T-helper 17 cell (primary cell): ENCODE data around the gene SYMPK. TPM values are rescaled to one million over a fixed set of nuclear protein-coding genes. Genes with fewer than 3 reads are reported as not detected.
A peak's percentile ranks its signal among the peaks of the same experiment; 100 is the strongest.
"Not testable (repeated sequence)": the region's sequence is repeated elsewhere in the genome, so short reads cannot be mapped to it uniquely, and the experiment has no call there.

Experiments used
- ATAC-seq: fragments of 150-1000 bp; cut with Tn5 transposase; 2 replicates; pipeline ENCODE4 v1.10.0; 2021; ENCODE audit warnings: mild to moderate bottlenecking, moderate library complexity
- DNase-seq, 3 donors: peaks; one replicate each; pipeline versions ENCODE4 v3.0.0 to v3.0.0-alpha.2; 2020 to 2021
- H3K9me3 ChIP-seq: one replicate; pipeline ENCODE4 v1.7.0; 2013; ENCODE audit warnings: low read length, mild to moderate bottlenecking; ENCODE audit not compliant: control insufficient read depth, poor library complexity, severe bottlenecking
- H3K27ac Mint-ChIP-seq: one replicate; pipeline ENCODE4 v1.8.0; 2022; ENCODE audit warnings: mild to moderate bottlenecking, moderate library complexity, mixed read lengths
- H3K27me3 Mint-ChIP-seq: one replicate; pipeline ENCODE4 v1.8.0; 2022; ENCODE audit warnings: mixed read lengths
- H3K36me3 Mint-ChIP-seq: one replicate; pipeline ENCODE4 v1.8.0; 2022; ENCODE audit warnings: low read depth, mixed read lengths
- H3K4me1 Mint-ChIP-seq: one replicate; pipeline ENCODE4 v1.8.0; 2022; ENCODE audit warnings: mild to moderate bottlenecking, mixed read lengths
- H3K4me3 Mint-ChIP-seq: one replicate; pipeline ENCODE4 v1.8.0; 2022; ENCODE audit warnings: mild to moderate bottlenecking, moderate library complexity, mixed read lengths
- total RNA-seq, 4 donors: library from RNA in 2 of 4; stranded (reverse) in 2 of 4; gene quantifications; one replicate each; pipeline ENCODE4 v1.2.3 and lab custom pipeline; 2022 to 2026

SYMPK gene
- total RNA-seq, 2 donors from 2014 or later: 75.5 to 81.6 TPM

DNA sequence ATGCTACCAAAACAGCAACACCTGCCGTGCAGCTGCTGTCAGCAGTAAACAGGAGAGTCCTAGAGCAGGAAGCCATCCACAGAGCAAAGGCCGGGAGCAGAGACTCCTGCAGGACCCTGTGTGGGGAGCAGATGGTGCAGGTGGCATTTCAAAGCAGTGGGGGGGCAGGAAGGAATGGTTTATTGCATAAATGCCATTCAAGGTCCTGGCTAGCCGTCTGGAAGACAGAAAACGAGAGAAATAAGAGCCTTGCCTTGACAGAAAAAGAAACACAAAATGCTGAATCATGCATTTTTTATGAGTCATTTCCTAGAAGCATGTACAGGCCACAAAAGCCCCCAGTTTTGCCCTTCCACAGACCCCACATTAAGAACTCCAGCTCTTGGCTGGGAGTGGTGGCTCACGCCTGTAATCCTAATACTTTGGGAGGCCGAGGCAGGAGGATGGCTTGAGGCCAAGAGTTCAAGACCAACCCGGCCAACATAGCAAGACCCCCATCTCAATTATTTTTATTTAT is 53.2 kb downstream of the SYMPK start:
- Mint-ChIP-seq H3K4me1 (peaks cover 5% of the 10 kb centered on the region), H3K4me3 (no peak overlapping the region), H3K27ac (peak overlapping the region; percentile 34), H3K36me3 (no peaks in the 10 kb centered on the region), H3K27me3 (peaks cover 4% of the 10 kb centered on the region)
- no peak for DNase-seq
- no peaks in the 10 kb centered on the region for H3K9me3 ChIP-seq
- ATAC-seq: no peak

DNA sequence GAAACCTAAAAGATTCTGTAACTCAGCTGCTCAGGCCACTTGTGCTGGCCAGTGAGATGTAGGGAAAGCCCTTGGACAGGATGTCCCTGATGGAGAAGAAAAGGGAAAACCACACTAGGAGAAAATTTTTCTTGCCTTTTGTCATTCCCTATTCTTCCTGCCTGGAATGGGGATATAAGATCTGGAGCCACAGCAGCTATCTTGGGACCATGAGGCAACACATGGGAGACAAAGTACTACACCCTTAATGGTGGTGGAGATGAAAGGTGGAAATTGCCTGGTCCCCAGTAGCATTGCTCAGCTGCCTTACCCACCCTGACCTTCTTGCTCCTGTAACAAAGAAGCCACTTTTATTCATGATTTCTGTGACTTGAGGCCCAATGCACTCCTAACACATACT is 57.2 kb downstream of the SYMPK start:
- Mint-ChIP-seq H3K27ac (no peak overlapping the region), H3K4me3 (no peak overlapping the region), H3K36me3 (no peaks in the 10 kb centered on the region), H3K4me1 (peaks cover 5% of the 10 kb centered on the region), H3K27me3 (peaks cover 15% of the 10 kb centered on the region)
- ATAC-seq (no peak), DNase-seq (no peak)
- H3K9me3 ChIP-seq: no peaks in the 10 kb centered on the region

DNA sequence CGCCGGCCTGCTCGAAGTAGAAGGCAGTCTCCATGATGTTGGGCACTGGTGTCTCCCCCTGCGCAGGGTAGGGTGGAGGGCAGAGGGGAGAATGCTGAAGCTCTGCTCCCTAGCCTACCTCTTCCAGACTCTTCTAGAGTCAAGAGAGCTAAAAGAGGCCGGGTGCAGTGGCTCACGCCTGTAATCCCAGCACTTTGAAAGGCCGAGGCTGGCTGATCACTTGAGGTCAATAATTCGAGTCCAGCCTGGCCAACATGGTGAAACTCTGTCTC is 58.1 kb downstream of the SYMPK start:
- no peak for DNase-seq
- H3K9me3 ChIP-seq: no peaks in the 10 kb centered on the region
- ATAC-seq: no peak
- Mint-ChIP-seq H3K4me1 (peaks cover 5% of the 10 kb centered on the region), H3K27me3 (peaks cover 16% of the 10 kb centered on the region), H3K27ac (no peak overlapping the region), H3K36me3 (no peaks in the 10 kb centered on the region), H3K4me3 (peak overlapping the region; percentile 19)

DNA sequence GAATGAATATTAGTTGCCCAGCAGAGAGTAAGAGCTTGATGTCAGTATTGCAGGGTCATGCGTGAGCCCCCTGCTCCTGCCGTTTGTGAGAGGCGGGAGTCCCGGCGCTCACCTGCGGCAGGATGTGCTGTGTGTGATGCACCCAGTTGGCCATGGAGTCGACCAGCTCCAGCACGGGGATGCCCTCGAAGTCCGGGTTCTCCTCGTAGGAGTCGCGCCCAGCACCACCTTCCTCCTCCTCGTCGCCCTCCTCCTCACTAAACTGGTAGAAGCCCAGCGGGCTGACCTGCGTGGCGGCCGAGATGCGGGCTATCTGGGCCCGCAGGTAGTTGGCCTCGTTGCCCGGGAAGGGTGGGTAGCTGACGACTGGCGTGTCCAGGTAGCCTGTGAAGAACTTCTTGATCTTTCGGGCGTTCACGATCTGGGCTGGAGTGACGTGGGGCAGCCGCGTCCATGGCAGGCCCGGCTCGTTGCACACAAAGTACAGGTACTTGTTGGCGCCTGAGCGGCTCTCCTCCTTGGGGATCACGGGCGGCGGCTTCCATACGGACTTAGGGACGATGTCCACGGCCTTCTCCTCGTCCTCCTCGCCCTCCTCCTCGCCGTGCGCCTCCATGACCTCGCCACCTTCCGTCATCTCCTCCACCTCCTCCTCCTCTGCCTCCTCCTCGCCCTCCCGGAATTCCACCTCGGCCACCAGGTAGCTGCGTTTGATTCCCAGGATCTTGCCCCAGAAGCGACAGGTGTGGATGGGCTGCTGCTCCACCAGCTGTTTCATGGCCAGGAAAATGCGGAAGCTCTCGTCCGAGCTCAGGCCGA is 58.6 kb downstream of the SYMPK start:
- Mint-ChIP-seq H3K4me3 (no peak overlapping the region), H3K27me3 (peaks cover 16% of the 10 kb centered on the region), H3K36me3 (no peaks in the 10 kb centered on the region), H3K4me1 (peaks cover 3% of the 10 kb centered on the region), H3K27ac (no peak overlapping the region)
- no peaks in the 10 kb centered on the region for H3K9me3 ChIP-seq
- DNase-seq: no peak
- no peak for ATAC-seq

DNA sequence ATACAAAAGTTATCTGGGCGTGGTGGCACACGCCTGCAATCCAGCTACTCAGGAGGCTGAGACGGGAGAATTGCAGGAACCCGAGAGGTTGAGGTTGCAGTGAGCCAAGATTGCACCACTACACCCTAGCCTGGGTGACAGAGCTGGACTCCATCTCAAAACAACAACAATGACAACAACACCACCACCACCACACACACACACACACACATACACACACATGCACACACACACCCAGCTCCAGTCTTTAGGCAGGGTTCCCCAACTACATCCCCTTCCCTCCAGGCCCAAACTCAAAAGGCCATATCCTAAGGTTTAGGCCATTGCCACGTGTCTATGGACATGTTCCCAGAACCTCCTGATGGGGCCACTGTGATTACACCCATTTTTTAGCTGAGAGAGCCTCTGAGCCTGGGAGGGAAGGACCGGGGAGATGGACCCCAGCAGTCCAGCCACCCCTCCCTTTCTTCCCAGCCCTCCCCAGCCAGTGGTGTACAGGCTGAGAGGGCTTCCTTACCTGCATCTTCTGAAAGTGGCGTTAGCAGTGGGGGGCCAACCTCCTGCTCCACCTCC is 61.3 kb downstream of the SYMPK start:
- no peak for ATAC-seq
- peaks cover 33% of the 10 kb centered on the region for H3K27me3 Mint-ChIP-seq
- H3K4me1 Mint-ChIP-seq: peaks cover 8% of the 10 kb centered on the region
- no peak overlapping the region for H3K4me3 Mint-ChIP-seq
- H3K27ac Mint-ChIP-seq: no peak overlapping the region
- no peak for DNase-seq
- no peaks in the 10 kb centered on the region for H3K36me3 Mint-ChIP-seq
- no peaks in the 10 kb centered on the region for H3K9me3 ChIP-seq

DNA sequence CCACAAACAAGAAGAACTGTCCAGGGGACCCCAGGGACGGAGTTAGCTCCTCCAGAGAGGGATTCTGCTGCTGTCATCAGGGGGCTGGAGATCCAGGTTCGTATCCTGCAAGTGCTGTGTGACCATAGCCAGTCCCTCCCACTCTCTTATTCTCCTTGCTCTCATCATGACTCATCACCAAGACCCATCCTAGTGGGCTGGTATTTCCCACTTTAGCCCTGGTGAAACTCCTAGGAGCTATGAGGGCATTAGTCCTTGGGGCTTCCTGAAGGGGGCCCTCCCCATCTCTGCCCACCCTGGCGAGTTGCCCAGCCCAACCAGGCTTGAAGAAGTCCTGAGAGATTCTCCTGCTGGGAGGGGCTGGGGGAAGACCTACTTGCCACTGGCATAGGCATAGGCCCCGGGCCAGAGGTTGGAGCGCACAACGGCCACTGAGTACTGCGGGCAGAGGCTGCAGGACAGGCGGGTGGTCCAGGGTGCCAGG is 62.8 kb downstream of the SYMPK start:
- no peak overlapping the region for H3K27ac Mint-ChIP-seq
- H3K9me3 ChIP-seq: no peaks in the 10 kb centered on the region
- H3K36me3 Mint-ChIP-seq: no peaks in the 10 kb centered on the region
- H3K4me3 Mint-ChIP-seq: no peak overlapping the region
- peaks cover 5% of the 10 kb centered on the region for H3K4me1 Mint-ChIP-seq
- ATAC-seq: no peak
- H3K27me3 Mint-ChIP-seq: peaks cover 34% of the 10 kb centered on the region
- no peak for DNase-seq

DNA sequence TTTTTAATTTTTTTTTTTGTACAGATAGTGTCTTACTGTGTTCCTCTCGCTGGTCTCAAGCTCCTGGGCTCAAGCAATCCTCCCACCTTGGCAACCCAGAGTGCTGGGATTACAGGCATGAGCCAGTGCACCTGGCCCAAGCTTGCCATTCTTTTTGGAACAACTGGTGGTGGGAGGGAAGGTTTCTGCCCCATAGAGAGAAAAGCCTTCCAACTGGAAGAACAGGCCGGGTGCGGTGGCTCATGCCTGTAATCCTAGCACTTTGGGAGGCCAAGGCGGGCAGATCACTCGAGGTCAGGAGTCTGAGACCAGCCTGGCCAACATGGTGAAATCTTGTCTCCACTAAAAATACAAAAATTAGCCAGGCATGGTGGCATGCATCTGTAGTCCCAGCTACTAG is 63.4 kb downstream of the SYMPK start:
- H3K9me3 ChIP-seq, H3K4me3 Mint-ChIP-seq, H3K4me1 Mint-ChIP-seq, ATAC-seq, DNase-seq, H3K27ac Mint-ChIP-seq, H3K36me3 Mint-ChIP-seq: not testable (repeated sequence)
- H3K27me3 Mint-ChIP-seq: peaks cover 40% of the 10 kb centered on the region

DNA sequence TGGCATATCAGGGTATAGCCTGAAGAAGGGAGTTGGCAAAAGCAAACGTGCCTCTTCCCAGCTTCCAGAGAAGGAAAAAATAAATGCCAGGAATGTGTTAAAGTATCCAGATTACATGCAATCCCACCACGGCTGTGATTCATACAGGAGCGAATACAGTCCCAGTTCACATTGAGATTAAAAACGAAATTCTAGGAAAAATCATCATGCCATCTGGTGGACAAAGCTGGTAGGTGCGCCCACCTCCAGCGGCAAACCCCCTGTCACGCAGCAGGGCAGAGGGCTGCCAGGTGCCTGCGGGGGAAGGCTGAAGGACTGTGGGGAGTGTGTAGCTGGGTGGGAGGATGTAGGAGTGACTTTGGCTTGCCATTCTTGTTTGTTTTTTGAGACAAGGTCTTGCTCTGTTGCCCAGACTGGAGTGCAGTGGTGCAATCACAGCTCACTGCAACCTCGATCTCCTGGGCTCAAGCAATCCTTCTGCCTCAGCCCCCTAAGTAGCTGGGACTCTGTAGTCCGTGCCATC is 63.9 kb downstream of the SYMPK start:
- H3K27ac Mint-ChIP-seq: no peak overlapping the region
- H3K27me3 Mint-ChIP-seq: peaks cover 42% of the 10 kb centered on the region
- ATAC-seq: peak; percentile 96
- H3K4me1 Mint-ChIP-seq: peaks cover 11% of the 10 kb centered on the region
- no peak overlapping the region for H3K4me3 Mint-ChIP-seq
- DNase-seq: peak; percentile 42 to 54 (median 45)
- H3K9me3 ChIP-seq: no peaks in the 10 kb centered on the region
- H3K36me3 Mint-ChIP-seq: no peaks in the 10 kb centered on the region

DNA sequence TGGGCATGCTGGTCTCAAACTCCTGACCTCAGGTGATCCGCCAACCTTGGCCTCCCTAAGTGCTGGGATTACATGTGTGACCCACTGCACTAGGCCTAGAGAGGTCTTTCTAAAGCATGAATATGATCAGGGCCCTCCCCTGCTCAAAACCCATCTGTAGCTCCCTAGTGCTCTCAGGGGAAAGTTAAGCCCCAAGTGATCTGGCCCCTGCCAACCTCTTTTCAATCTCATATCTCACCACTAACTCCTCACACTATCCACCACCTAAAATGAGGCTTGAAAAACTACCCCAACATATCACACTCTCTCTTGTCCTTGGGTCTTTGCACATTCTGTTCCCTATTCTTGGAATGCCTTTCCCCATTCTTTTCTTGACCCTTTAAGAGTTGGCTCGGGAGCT is 68.3 kb downstream of the SYMPK start:
- no peak for ATAC-seq
- DNase-seq: no peak
- peak overlapping the region; percentile 74 for H3K4me3 Mint-ChIP-seq
- no peaks in the 10 kb centered on the region for H3K9me3 ChIP-seq
- peaks cover 42% of the 10 kb centered on the region for H3K4me1 Mint-ChIP-seq
- H3K27me3 Mint-ChIP-seq: peaks cover 26% of the 10 kb centered on the region
- no peaks in the 10 kb centered on the region for H3K36me3 Mint-ChIP-seq
- H3K27ac Mint-ChIP-seq: no peak overlapping the region

DNA sequence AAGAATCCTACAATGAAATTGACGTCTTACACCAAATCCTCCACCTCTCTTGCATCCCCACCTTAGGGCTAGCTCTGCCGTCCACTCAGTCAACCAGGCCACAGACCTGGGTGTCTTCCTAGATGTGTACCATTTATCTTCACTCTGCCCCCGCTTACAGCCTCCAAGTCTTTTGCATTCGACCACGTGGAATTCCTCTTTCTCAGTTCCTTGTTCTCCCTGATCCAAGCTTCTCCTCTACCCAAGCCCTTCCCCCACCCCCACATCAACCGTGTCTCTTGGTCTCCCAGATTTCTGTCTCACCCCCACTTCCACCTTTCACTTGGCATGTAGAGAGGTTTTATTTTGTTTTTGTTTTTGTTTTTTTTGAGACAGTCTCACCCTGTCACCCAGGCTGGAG is 69.1 kb downstream of the SYMPK start:
- Mint-ChIP-seq H3K36me3 (peaks cover 3% of the 10 kb centered on the region), H3K4me3 (peak overlapping the region; percentile 85), H3K27me3 (peaks cover 21% of the 10 kb centered on the region), H3K4me1 (peaks cover 42% of the 10 kb centered on the region), H3K27ac (peak overlapping the region; percentile 90)
- no peaks in the 10 kb centered on the region for H3K9me3 ChIP-seq
- no peak for DNase-seq
- no peak for ATAC-seq

DNA sequence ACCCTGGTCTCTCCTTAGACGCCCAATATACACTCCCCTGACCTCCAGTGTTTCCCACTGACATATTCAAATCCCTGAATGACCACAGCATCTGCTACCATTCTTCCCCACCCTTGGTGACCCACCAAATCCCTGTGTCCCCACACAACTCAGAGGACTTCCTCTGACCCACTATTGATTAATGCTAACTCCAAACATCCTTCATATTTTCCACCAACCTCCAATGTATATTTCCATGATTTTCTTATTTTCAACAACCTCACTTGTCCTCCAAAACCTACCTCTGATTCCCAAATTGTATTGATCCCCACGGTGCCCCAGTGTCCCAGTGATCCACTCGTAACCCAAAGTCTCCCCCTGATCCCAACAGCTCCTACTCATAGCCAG is 69.8 kb downstream of the SYMPK start:
- Mint-ChIP-seq H3K4me1 (peaks cover 44% of the 10 kb centered on the region), H3K27me3 (peaks cover 18% of the 10 kb centered on the region), H3K27ac (peak overlapping the region; percentile 90), H3K36me3 (peaks cover 4% of the 10 kb centered on the region), H3K4me3 (peak overlapping the region; percentile 85)
- no peaks in the 10 kb centered on the region for H3K9me3 ChIP-seq
- no peak for ATAC-seq
- no peak for DNase-seq

DNA sequence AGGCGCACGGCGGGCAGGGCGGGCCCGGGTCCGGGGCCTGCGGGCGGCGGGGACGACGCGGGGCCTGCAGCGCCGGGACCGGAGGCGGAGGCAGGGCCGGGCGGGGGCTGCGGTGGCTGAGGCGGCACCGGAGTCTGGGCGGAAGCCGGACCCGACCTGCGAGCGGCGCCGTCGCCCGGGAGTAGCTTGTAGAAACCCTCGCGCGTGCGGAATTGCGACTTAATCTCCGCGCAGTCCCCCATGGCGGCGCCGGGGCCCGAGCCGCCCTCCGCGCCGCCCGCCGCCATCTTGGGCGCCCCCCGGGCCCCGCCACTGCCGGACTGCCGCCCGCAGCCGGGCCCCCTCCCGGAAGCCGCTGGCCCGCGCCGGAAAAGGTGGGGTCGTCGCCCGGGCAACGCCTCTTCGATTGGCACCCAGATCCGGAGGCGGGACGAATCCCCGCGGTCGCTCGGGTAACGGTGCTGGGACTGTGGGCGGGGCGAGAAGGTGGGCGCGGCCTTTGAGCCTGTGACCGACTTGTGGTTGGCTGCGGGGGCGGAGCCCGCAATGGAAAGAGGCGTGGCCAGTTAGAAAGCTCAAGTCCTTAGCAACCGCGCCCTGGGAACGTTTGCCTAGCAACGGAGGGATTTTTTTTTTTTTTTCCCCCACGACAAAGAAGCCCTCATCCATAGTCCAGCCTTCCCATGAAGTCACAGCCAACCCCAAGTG is 70.3 kb downstream of the SYMPK start, which contains the start of gene DMWD:
Gene DMWD, minus strand, starts transcription at position 376 of the 708 bp plus-strand sequence. Its CDS starts 89 bp downstream, at position 287.
- H3K4me1 Mint-ChIP-seq: peaks cover 46% of the 10 kb centered on the region
- H3K36me3 Mint-ChIP-seq: peaks cover 5% of the 10 kb centered on the region
- H3K27ac Mint-ChIP-seq: peak within 1 kb of the TSS; percentile 91
- peak within 1 kb of the TSS; percentile 97 for H3K4me3 Mint-ChIP-seq
- ATAC-seq: peak; percentile 96
- peak; percentile 99 for DNase-seq
- no peaks in the 10 kb centered on the region for H3K9me3 ChIP-seq
- H3K27me3 Mint-ChIP-seq: peaks cover 19% of the 10 kb centered on the region
